HepG2 (cell line): ENCODE measurements around the gene USP9X. TPM values are rescaled to one million over a fixed set of nuclear protein-coding genes. Genes with fewer than 3 reads are reported as not detected.

Experiments
- ATAC-seq: fragments of 200-7000 bp; cut with Tn5 transposase; 3 replicates; pipeline ENCODE4 v1.9.1; 2020; ENCODE audit warnings: mild to moderate bottlenecking, moderate library complexity
- BruUV-seq: library from RNA; stranded (reverse); fragments of 400-500 nt; replicated peaks from 2 replicates; lab custom pipeline; 2021; lab: Mats Ljungman, UMichigan
- CTCF ChIA-PET: fragments of 300-600 bp; formaldehyde crosslinking; extraction: SDS; loops from one replicate; lab custom pipeline; 2021; ENCODE audit warnings: low total read pairs, inconsistent platforms, low intra/inter-chr PET ratio; lab: Yijun Ruan, JAX
- POLR2A ChIA-PET: fragments of 350-600 bp; sonication (Branson Sonifier 250); formaldehyde crosslinking; loops from one replicate; lab custom pipeline; 2020; ENCODE audit warnings: antibody characterized with exemption, inconsistent platforms; lab: Yijun Ruan, JAX
- DNase-seq: peaks from one replicate; pipeline ENCODE4 v3.0.0-alpha.2; 2015; ENCODE audit warnings: low spot score
- FAIRE-seq: peaks from 3 replicates; lab custom pipeline; 2011; peaks lifted over from hg19 to GRCh38; lab: Jason Lieb, UNC
- H2AFZ ChIP-seq: one replicate; pipeline ENCODE4 v1.6.1; 2011; ENCODE audit warnings: low read length, inconsistent platforms
- H3K27ac ChIP-seq: fragments of 300-600 bp; 3 replicates; pipeline ENCODE4 v1.8.0; 2011; ENCODE audit warnings: mixed run types, mild to moderate bottlenecking, mixed read lengths, low read length, inconsistent platforms; ENCODE audit not compliant: insufficient read depth; ENCODE audit errors: extremely low read length
- H3K27me3 ChIP-seq, 2 experiments: fragments of 200-600 bp in 1 of 2; 2 replicates in 1 of 2; 3 replicates in 1 of 2; pipeline versions ENCODE4 v1.6.0 to v1.8.0; 2011; ENCODE audit warnings: low read length in 2 of 2, mild to moderate bottlenecking in 2 of 2, moderate library complexity in 2 of 2, inconsistent platforms in 1 of 2; ENCODE audit not compliant: insufficient read depth in 2 of 2, control insufficient read depth in 1 of 2
- H3K36me3 ChIP-seq, 2 experiments: fragments of 200-600 bp in 1 of 2; replicated peaks in 1 of 2; 2 replicates in 1 of 2; 3 replicates in 1 of 2; pipeline versions ENCODE4 v1.5.1 to v1.8.0; 2011; ENCODE audit warnings: low read length in 2 of 2, inconsistent platforms in 1 of 2; ENCODE audit not compliant: insufficient read depth in 2 of 2, control insufficient read depth in 1 of 2
- H3K4me1 ChIP-seq: 2 replicates; pipeline ENCODE4 v1.5.1; 2012; ENCODE audit warnings: low read length, inconsistent platforms; ENCODE audit not compliant: insufficient read depth
- H3K4me2 ChIP-seq: 2 replicates; pipeline ENCODE4 v1.6.0; 2011; ENCODE audit warnings: low read depth, low read length, inconsistent platforms
- H3K4me3 ChIP-seq, 3 experiments: fragments of 200-600 bp in 1 of 3; sonication (generic), shearing (Covaris generic) in 1 of 3; replicated peaks in 1 of 3; 2 replicates each; pipeline ENCODE4 v1.5.1; 2011 to 2016; ENCODE audit warnings: low read length in 3 of 3, inconsistent platforms in 2 of 3, low read depth in 2 of 3, mild to moderate bottlenecking in 2 of 3, control low read depth in 1 of 3, mixed read lengths in 1 of 3; ENCODE audit not compliant: insufficient read depth in 1 of 3
- H3K79me2 ChIP-seq: one replicate; pipeline ENCODE4 v1.6.1; 2011; ENCODE audit warnings: low read length, inconsistent platforms; ENCODE audit not compliant: insufficient read depth
- H3K9ac ChIP-seq: 2 replicates; pipeline ENCODE4 v1.6.0; 2011; ENCODE audit warnings: mild to moderate bottlenecking, low read depth, low read length, inconsistent platforms; ENCODE audit not compliant: insufficient read depth
- H3K9me3 ChIP-seq: 2 replicates; pipeline ENCODE4 v1.5.1; 2012; ENCODE audit warnings: mild to moderate bottlenecking, low read length
- H4K20me1 ChIP-seq: 2 replicates; pipeline ENCODE4 v1.6.0; 2011; ENCODE audit warnings: inconsistent platforms, mild to moderate bottlenecking, low read length, moderate library complexity; ENCODE audit not compliant: insufficient read depth
- ARNTL ChIP-seq: sonication (generic); formaldehyde crosslinking; IDR thresholded peaks from 2 replicates; pipeline ENCODE4 v1.4.0; 2020; ENCODE audit warnings: mild to moderate bottlenecking, missing genetic modification reagents
- GMEB2 ChIP-seq: IDR thresholded peaks from 2 replicates; pipeline ENCODE4 v1.6.1; 2016; ENCODE audit warnings: missing biosample characterization, missing genetic modification reagents, low read depth
- GPBP1L1 ChIP-seq: sonication (generic); formaldehyde crosslinking; IDR thresholded peaks from 2 replicates; pipeline ENCODE4 v1.5.0; 2020; ENCODE audit warnings: mild to moderate bottlenecking, missing genetic modification reagents
- HNF1B ChIP-seq: sonication (generic); formaldehyde crosslinking; IDR thresholded peaks from 2 replicates; pipeline ENCODE4 v1.5.1; 2020; ENCODE audit warnings: mild to moderate bottlenecking, moderate library complexity, missing genetic modification reagents
- MAFG ChIP-seq: sonication (generic); formaldehyde crosslinking; IDR thresholded peaks from 2 replicates; pipeline ENCODE4 v1.5.1; 2020; ENCODE audit warnings: mild to moderate bottlenecking, missing genetic modification reagents
- SAFB2 ChIP-seq: sonication (generic); formaldehyde crosslinking; IDR thresholded peaks from 2 replicates; pipeline ENCODE4 v1.5.1; 2020; ENCODE audit warnings: missing genetic modification reagents, low read depth, mild to moderate bottlenecking, borderline replicate concordance
- SKI ChIP-seq: fragments of 450-650 bp; IDR thresholded peaks from one replicate; pipeline ENCODE4 v1.6.1; 2018; ENCODE audit warnings: mild to moderate bottlenecking; ENCODE audit not compliant: partially characterized antibody
- ZFP36 ChIP-seq: fragments of 150-350 bp; IDR thresholded peaks from 2 replicates; pipeline ENCODE4 v1.6.1; 2018; ENCODE audit warnings: borderline replicate concordance, low read length, low read depth; ENCODE audit not compliant: partially characterized antibody
- ZFP90 ChIP-seq: sonication (generic); formaldehyde crosslinking; IDR thresholded peaks from 2 replicates; pipeline ENCODE4 v1.8.0; 2022; ENCODE audit warnings: missing genetic modification reagents, mild to moderate bottlenecking, inconsistent platforms, borderline replicate concordance
- ZNF768 ChIP-seq: sonication (generic); formaldehyde crosslinking; IDR thresholded peaks from 2 replicates; pipeline ENCODE4 v1.4.0; 2020; ENCODE audit warnings: missing genetic modification reagents
- ZSCAN31 ChIP-seq: sonication (generic); formaldehyde crosslinking; IDR thresholded peaks from 2 replicates; pipeline ENCODE4 v1.5.0; 2020; ENCODE audit warnings: low read depth, mild to moderate bottlenecking, missing genetic modification reagents
- WGBS: methylation state at CpG from one replicate; pipeline ENCODE4 v1.1.6; 2017; ENCODE audit warnings: low lambda C conversion rate; 5-methylcytosine and 5-hydroxymethylcytosine counted together
- in situ Hi-C: cut with HindIII; loops from 2 replicates; pipeline ENCODE4 v1.10.0; 2017; ENCODE audit warnings: low pct_unique_long_range_greater_than_20kb; ENCODE audit not compliant: extremely low pct_ligation_motif_present
- intact Hi-C: fragments of 100-400 bp; cut with micrococcal nuclease; formaldehyde crosslinking; loops from one replicate; pipeline ENCODE4 v1.10.0; 2022; ENCODE audit not compliant: unreplicated experiment
- polyA plus RNA-seq, 8 experiments: library from polyadenylated mRNA; depleted of rRNA in 3 of 8; stranded (reverse) in 7 of 8; unstranded in 1 of 8; fragments of >200 nt; fragmentation: Illumina TruSeq in 4 of 8; extraction: Trizol in 4 of 8; gene quantifications; 2 replicates each; pipeline versions ENCODE4 v1.2.1 to v1.2.3, GENCODE V29; 2011 to 2016; ENCODE audit warnings: low read depth in 4 of 8, missing spikeins in 1 of 8, mixed read lengths in 1 of 8; ENCODE audit not compliant: insufficient read depth in 1 of 8
- total RNA-seq, 5 experiments: library from RNA; depleted of rRNA; stranded (reverse); fragments of >200 nt; fragmentation: Illumina TruSeq; extraction: Trizol; gene quantifications; 2 replicates each; pipeline ENCODE4 v1.2.3, GENCODE V29; 2016; ENCODE audit warnings: low read depth in 1 of 5
- TF ChIP-seq, protein P1 (sequence below): sonication (generic); formaldehyde crosslinking; IDR thresholded peaks from 2 replicates; pipeline ENCODE4 v1.5.0; 2020; ENCODE audit warnings: missing genetic modification reagents, mild to moderate bottlenecking, borderline replicate concordance
- TF ChIP-seq, protein P2 (sequence below): sonication (generic); formaldehyde crosslinking; IDR thresholded peaks from 2 replicates; pipeline ENCODE4 v1.8.1; 2023; ENCODE audit warnings: mild to moderate bottlenecking, moderate library complexity, missing genetic modification reagents
- TF ChIP-seq, protein P3 (sequence below): sonication (generic); formaldehyde crosslinking; IDR thresholded peaks from 2 replicates; pipeline ENCODE4 v1.8.0; 2022; ENCODE audit warnings: mild to moderate bottlenecking, missing genetic modification reagents; ENCODE audit not compliant: insufficient replicate concordance

The USP9X gene
- total and polyA plus RNA-seq, 2 of the 13 experiments (the other 11 are each of a cell fraction or from before 2014, with no cell fraction given), result 22.2 to 40.5 TPM

- Histone ChIP-seq H3K9me3 (no peaks in the 10 kb centered on the region), H4K20me1 (no peaks in the 10 kb centered on the region), H3K36me3 (peaks cover 0 to 36% of the 10 kb centered on the region in 2 experiments; a peak in 4 of 5 replicates), H3K9ac (no peak overlapping the region), H3K4me2 (no peak overlapping the region), H3K4me1 (no peaks in the 10 kb centered on the region), H2AFZ (no peak overlapping the region), H3K27me3 (no peaks in the 10 kb centered on the region), H3K27ac (no peak overlapping the region), H3K79me2 (no peaks in the 10 kb centered on the region), H3K4me3 (no peak overlapping the region)
- CTCF ChIA-PET, result no interaction called here
- DNase-seq (no peak), ATAC-seq (no peak), FAIRE-seq (no peak)
- WGBS, result 96% methylated on average over 2 of the region's 2 CpGs
- intact Hi-C loops, result no loop called here
- POLR2A ChIA-PET, result no interaction called here
- no TSS peak for BruUV-seq
- in situ Hi-C loops, result no loop called here
- TF ChIP-seq ZFP36 (no peak), SKI (no peak), GPBP1L1 (no peak), MAFG (CRISPR knock-in tag) (no peak), SAFB2 (CRISPR knock-in tag) (no peak), HNF1B (no peak), ZNF768 (CRISPR knock-in tag) (no peak), GMEB2 (CRISPR knock-in tag) (no peak), ZFP90 (CRISPR knock-in tag) (no peak), ARNTL (no peak), ZSCAN31 (no peak)
- TF ChIP-seq, protein P1, sequence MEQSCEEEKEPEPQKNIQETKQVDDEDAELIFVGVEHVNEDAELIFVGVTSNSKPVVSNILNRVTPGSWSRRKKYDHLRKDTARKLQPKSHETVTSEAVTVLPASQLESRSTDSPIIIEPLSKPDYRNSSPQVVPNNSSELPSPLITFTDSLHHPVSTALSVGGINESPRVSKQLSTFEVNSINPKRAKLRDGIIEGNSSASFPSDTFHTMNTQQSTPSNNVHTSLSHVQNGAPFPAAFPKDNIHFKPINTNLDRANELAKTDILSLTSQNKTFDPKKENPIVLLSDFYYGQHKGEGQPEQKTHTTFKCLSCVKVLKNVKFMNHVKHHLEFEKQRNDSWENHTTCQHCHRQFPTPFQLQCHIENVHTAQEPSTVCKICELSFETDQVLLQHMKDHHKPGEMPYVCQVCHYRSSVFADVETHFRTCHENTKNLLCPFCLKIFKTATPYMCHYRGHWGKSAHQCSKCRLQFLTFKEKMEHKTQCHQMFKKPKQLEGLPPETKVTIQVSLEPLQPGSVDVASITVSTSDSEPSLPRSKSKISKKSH (CRISPR knock-in tag), result no peak
- TF ChIP-seq, protein P2, sequence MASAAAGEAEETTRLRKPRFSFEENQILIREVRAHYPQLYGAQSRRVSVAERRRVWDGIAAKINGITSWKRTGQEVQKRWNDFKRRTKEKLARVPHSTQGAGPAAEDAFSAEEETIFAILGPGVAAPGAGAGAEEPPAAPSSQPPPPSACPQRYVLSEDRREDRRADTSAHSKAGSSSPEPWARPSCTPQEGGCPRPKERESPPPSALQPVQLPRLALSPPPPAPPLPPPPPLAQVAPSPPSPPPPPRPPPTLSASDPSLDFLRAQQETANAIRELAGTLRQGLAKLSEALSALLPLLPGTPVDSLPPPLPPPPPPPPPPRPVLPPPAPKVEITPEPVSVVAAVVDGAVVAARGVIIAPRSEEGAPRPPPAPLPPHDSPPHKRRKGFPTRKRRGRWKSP (CRISPR knock-in tag), result no peak
- TF ChIP-seq, protein P3, sequence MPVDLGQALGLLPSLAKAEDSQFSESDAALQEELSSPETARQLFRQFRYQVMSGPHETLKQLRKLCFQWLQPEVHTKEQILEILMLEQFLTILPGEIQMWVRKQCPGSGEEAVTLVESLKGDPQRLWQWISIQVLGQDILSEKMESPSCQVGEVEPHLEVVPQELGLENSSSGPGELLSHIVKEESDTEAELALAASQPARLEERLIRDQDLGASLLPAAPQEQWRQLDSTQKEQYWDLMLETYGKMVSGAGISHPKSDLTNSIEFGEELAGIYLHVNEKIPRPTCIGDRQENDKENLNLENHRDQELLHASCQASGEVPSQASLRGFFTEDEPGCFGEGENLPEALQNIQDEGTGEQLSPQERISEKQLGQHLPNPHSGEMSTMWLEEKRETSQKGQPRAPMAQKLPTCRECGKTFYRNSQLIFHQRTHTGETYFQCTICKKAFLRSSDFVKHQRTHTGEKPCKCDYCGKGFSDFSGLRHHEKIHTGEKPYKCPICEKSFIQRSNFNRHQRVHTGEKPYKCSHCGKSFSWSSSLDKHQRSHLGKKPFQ (CRISPR knock-in tag), result no peak
Observed at GRCh38 chrX:41145920-41146608, 60.8 kb downstream of the USP9X start.
